Esophagus muscularis mucosa (tissue), 4 donors: ENCODE data around the gene GJD2.

ENCODE experiments used
- CTCF ChIP-seq, 3 experiments: fragments of 200-600 bp in 2 of 3; fragments of 450-650 bp in 1 of 3; sonication (generic) in 2 of 3; IDR thresholded peaks; one replicate each; pipeline ENCODE4 v1.5.1; 2017 to 2019; ENCODE audit warnings: antibody characterized with exemption in 3 of 3, mild to moderate bottlenecking in 2 of 3, moderate library complexity in 1 of 3
- EP300 ChIP-seq: sonication (generic); formaldehyde crosslinking; IDR thresholded peaks from one replicate; pipeline ENCODE4 v1.6.1; 2017; ENCODE audit warnings: antibody characterized with exemption
- POLR2AphosphoS5 ChIP-seq, 2 donors: sonication (generic); formaldehyde crosslinking; IDR thresholded peaks; one replicate each; pipeline ENCODE4 v1.6.1; 2017; ENCODE audit warnings: antibody characterized with exemption in 2 of 2

GRCh38 chr15:34765741-34766140, 10.9 kb upstream of the GJD2 start:
- TF ChIP-seq POLR2AphosphoS5 (IDR thresholded peaks at IDR 0.05) (no peak), CTCF (IDR thresholded peaks at IDR 0.05) (no peak), EP300 (no peak)
